H9 (cell line): ENCODE measurements around the gene EHD3. TPM values are rescaled to one million over a fixed set of nuclear protein-coding genes. Genes with fewer than 3 reads are reported as not detected.

Experiments
- DNase-seq: peaks from one replicate; pipeline ENCODE4 v3.0.0-alpha.2; 2017
- H2AFZ ChIP-seq: one replicate; pipeline ENCODE4 v1.6.1; 2013; ENCODE audit warnings: mild to moderate bottlenecking, low read length, control low read depth, moderate library complexity
- H2AK5ac ChIP-seq: 2 replicates; pipeline ENCODE4 v1.6.1; 2013; ENCODE audit warnings: low read length, control low read depth, mixed read lengths; ENCODE audit not compliant: insufficient read length
- H2BK120ac ChIP-seq: one replicate; pipeline ENCODE4 v1.6.1; 2013; ENCODE audit warnings: low read depth, mild to moderate bottlenecking, low read length, control low read depth, inconsistent platforms; ENCODE audit not compliant: poor library complexity, severe bottlenecking
- H2BK12ac ChIP-seq: 2 replicates; pipeline ENCODE4 v1.6.1; 2013; ENCODE audit warnings: low read length, control low read depth, mixed read lengths, low read depth; ENCODE audit not compliant: insufficient read length
- H2BK15ac ChIP-seq: 2 replicates; pipeline ENCODE4 v1.6.1; 2013; ENCODE audit warnings: low read depth, low read length, control low read depth
- H2BK20ac ChIP-seq: one replicate; pipeline ENCODE4 v1.6.1; 2013; ENCODE audit warnings: low read depth, mild to moderate bottlenecking, low read length, control low read depth, inconsistent platforms; ENCODE audit not compliant: poor library complexity, severe bottlenecking
- H2BK5ac ChIP-seq: 2 replicates; pipeline ENCODE4 v1.6.1; 2013; ENCODE audit warnings: low read length, control low read depth, mixed read lengths; ENCODE audit not compliant: insufficient read length
- H3K14ac ChIP-seq: 2 replicates; pipeline ENCODE4 v1.6.1; 2013; ENCODE audit warnings: low read length, control low read depth; ENCODE audit not compliant: insufficient read depth
- H3K18ac ChIP-seq: 2 replicates; pipeline ENCODE4 v1.6.1; 2013; ENCODE audit warnings: low read depth, mild to moderate bottlenecking, mixed read lengths, low read length, control low read depth; ENCODE audit not compliant: insufficient read length
- H3K23ac ChIP-seq: 2 replicates; pipeline ENCODE4 v1.6.1; 2013; ENCODE audit warnings: low read length, control low read depth, mixed read lengths, low read depth; ENCODE audit not compliant: insufficient read length
- H3K23me2 ChIP-seq: 2 replicates; pipeline ENCODE4 v1.6.1; 2013; ENCODE audit warnings: low read depth, mild to moderate bottlenecking, mixed read lengths, low read length, control low read depth; ENCODE audit not compliant: insufficient read length, poor library complexity, severe bottlenecking
- H3K27ac ChIP-seq: 2 replicates; pipeline ENCODE4 v1.5.1; 2013; ENCODE audit warnings: low read length, control low read depth, mixed read lengths, low read depth; ENCODE audit not compliant: insufficient read length
- H3K27me3 ChIP-seq: 2 replicates; pipeline ENCODE4 v1.6.1; 2013; ENCODE audit warnings: low read length, control low read depth, inconsistent platforms; ENCODE audit not compliant: insufficient read depth
- H3K4ac ChIP-seq: 2 replicates; pipeline ENCODE4 v1.6.1; 2013; ENCODE audit warnings: low read depth, mild to moderate bottlenecking, control low read depth, inconsistent platforms, low read length, moderate library complexity
- H3K4me1 ChIP-seq: 2 replicates; pipeline ENCODE4 v1.6.1; 2013; ENCODE audit warnings: low read length, control low read depth, inconsistent platforms; ENCODE audit not compliant: insufficient read depth
- H3K4me2 ChIP-seq: 2 replicates; pipeline ENCODE4 v1.6.1; 2013; ENCODE audit warnings: low read length, control low read depth, mixed read lengths; ENCODE audit not compliant: insufficient read length, insufficient read depth
- H3K56ac ChIP-seq: 2 replicates; pipeline ENCODE4 v1.6.1; 2013; ENCODE audit warnings: low read depth, mild to moderate bottlenecking, mixed read lengths, low read length, control low read depth; ENCODE audit not compliant: insufficient read length
- H3K79me1 ChIP-seq: 2 replicates; pipeline ENCODE4 v1.6.1; 2013; ENCODE audit warnings: low read depth, mild to moderate bottlenecking, moderate library complexity, low read length, control low read depth, inconsistent platforms; ENCODE audit not compliant: insufficient read depth, poor library complexity, severe bottlenecking
- H3K79me2 ChIP-seq: 2 replicates; pipeline ENCODE4 v1.6.1; 2013; ENCODE audit warnings: low read length, control low read depth, inconsistent platforms; ENCODE audit not compliant: insufficient read depth
- H3K9ac ChIP-seq: 2 replicates; pipeline ENCODE4 v1.6.1; 2013; ENCODE audit warnings: low read length, control low read depth, mixed read lengths; ENCODE audit not compliant: insufficient read length; ENCODE audit errors: extremely low read depth
- H3K9me3 ChIP-seq: one replicate; pipeline ENCODE4 v1.6.1; 2013; ENCODE audit warnings: low read depth, low read length, inconsistent platforms; ENCODE audit not compliant: control insufficient read depth
- H3T11ph ChIP-seq: one replicate; pipeline ENCODE4 v1.6.1; 2013; ENCODE audit warnings: mild to moderate bottlenecking, low read length, control low read depth, inconsistent platforms
- H4K20me1 ChIP-seq: one replicate; pipeline ENCODE4 v1.6.1; 2013; ENCODE audit not compliant: control insufficient read depth, insufficient read length, insufficient read depth
- H4K5ac ChIP-seq: 2 replicates; pipeline ENCODE4 v1.6.1; 2013; ENCODE audit warnings: low read depth, mild to moderate bottlenecking, mixed read lengths, low read length, control low read depth; ENCODE audit not compliant: insufficient read length
- H4K8ac ChIP-seq: replicated peaks from 2 replicates; pipeline ENCODE4 v1.6.1; 2013; ENCODE audit warnings: low read length, control low read depth, mixed read lengths, low read depth; ENCODE audit not compliant: insufficient read length
- H4K91ac ChIP-seq: 2 replicates; pipeline ENCODE4 v1.6.1; 2013; ENCODE audit warnings: low read depth, mild to moderate bottlenecking, moderate library complexity, mixed read lengths, low read length, control low read depth; ENCODE audit not compliant: insufficient read length
- H3K27ac Mint-ChIP-seq, 3 experiments: 2 replicates in 2 of 3; 3 replicates in 1 of 3; pipeline ENCODE4 v1.8.0; 2020 to 2021; ENCODE audit warnings: mixed read lengths in 3 of 3, mild to moderate bottlenecking in 1 of 3, moderate library complexity in 1 of 3
- H3K27me3 Mint-ChIP-seq: 2 replicates; pipeline ENCODE4 v1.8.0; 2021; ENCODE audit warnings: low read depth, mild to moderate bottlenecking, moderate library complexity, mixed read lengths
- H3K36me3 Mint-ChIP-seq, 3 experiments: 2 replicates in 2 of 3; 3 replicates in 1 of 3; pipeline ENCODE4 v1.8.0; 2020 to 2021; ENCODE audit warnings: low read depth in 3 of 3, mixed read lengths in 3 of 3; ENCODE audit not compliant: insufficient read depth in 1 of 3
- H3K4me1 Mint-ChIP-seq, 2 experiments: 2 replicates each; pipeline ENCODE4 v1.8.0; 2020; ENCODE audit warnings: mixed read lengths in 2 of 2
- H3K4me3 Mint-ChIP-seq, 2 experiments: 2 replicates in 1 of 2; 3 replicates in 1 of 2; pipeline ENCODE4 v1.8.0; 2020 to 2021; ENCODE audit warnings: mild to moderate bottlenecking in 2 of 2, mixed read lengths in 2 of 2, moderate library complexity in 1 of 2
- H3K9me3 Mint-ChIP-seq, 2 experiments: 2 replicates in 1 of 2; 3 replicates in 1 of 2; pipeline ENCODE4 v1.8.0; 2020; ENCODE audit warnings: mild to moderate bottlenecking in 2 of 2, mixed read lengths in 2 of 2, moderate library complexity in 1 of 2
- CTCF ChIP-seq: fragments of 200-600 bp; sonication (generic); conservative IDR thresholded peaks from 3 replicates; pipeline ENCODE4 v1.8.0; 2021; ENCODE audit warnings: antibody characterized with exemption, mild to moderate bottlenecking
- WGBS: extraction: QIAGEN DNeasy Blood & Tissue Kit; methylation state at CpG from one replicate; pipeline ENCODE4 v1.1.7; 2013; ENCODE audit warnings: missing lambda C conversion rate, low lambda C conversion rate, mixed read lengths; ENCODE audit not compliant: insufficient read length; ENCODE audit errors: extremely low coverage; 5-methylcytosine and 5-hydroxymethylcytosine counted together
- total RNA-seq: library from RNA; stranded (reverse); gene quantifications from 2 replicates; pipeline ENCODE4 v1.2.1, GENCODE V29; 2021

The EHD3 gene
- total RNA-seq, 1 experiment from 2014 or later, result 8.3 TPM

GRCh38 chr2:31188131-31188530 lies 45.8 kb upstream of the EHD3 start:
- H3K79me1 ChIP-seq, result no peaks in the 10 kb centered on the region
- H2BK15ac ChIP-seq, result no peak overlapping the region
- TF ChIP-seq CTCF, result no peak
- H2AFZ ChIP-seq, result no peak overlapping the region
- H3K14ac ChIP-seq, result no peak overlapping the region
- no peak overlapping the region for H4K5ac ChIP-seq
- no peaks in the 10 kb centered on the region for H3K9me3 ChIP-seq
- no CpG with 5 or more reads among the region's 5 CpGs for WGBS
- no peak overlapping the region for H3K23ac ChIP-seq
- H3K27me3 ChIP-seq, result no peaks in the 10 kb centered on the region
- H3K4me3 Mint-ChIP-seq, result no peak overlapping the region
- H3K23me2 ChIP-seq, result no peaks in the 10 kb centered on the region
- no peak for DNase-seq
- H2AK5ac ChIP-seq, result no peak overlapping the region
- no peaks in the 10 kb centered on the region for H4K20me1 ChIP-seq
- no peak overlapping the region for H3K27ac Mint-ChIP-seq
- H4K8ac ChIP-seq, result no peak overlapping the region
- no peak overlapping the region for H3K4me2 ChIP-seq
- no peak overlapping the region for H3K27ac ChIP-seq
- no peak overlapping the region for H3K9ac ChIP-seq
- H2BK20ac ChIP-seq, result no peak overlapping the region
- H3K4me1 ChIP-seq, result no peaks in the 10 kb centered on the region
- H3K27me3 Mint-ChIP-seq, result peaks cover 26% of the 10 kb centered on the region
- H3K18ac ChIP-seq, result no peak overlapping the region
- no peak overlapping the region for H2BK120ac ChIP-seq
- H3K56ac ChIP-seq, result no peak overlapping the region
- H2BK12ac ChIP-seq, result no peak overlapping the region
- no peak overlapping the region for H2BK5ac ChIP-seq
- H3T11ph ChIP-seq, result no peak overlapping the region
- H3K36me3 Mint-ChIP-seq, result no peaks in the 10 kb centered on the region
- no peak overlapping the region for H4K91ac ChIP-seq
- peaks cover 13 to 16% of the 10 kb centered on the region in 2 experiments for H3K4me1 Mint-ChIP-seq
- no peaks in the 10 kb centered on the region for H3K79me2 ChIP-seq
- no peak overlapping the region for H3K4ac ChIP-seq
- H3K9me3 Mint-ChIP-seq, result peaks cover 0 to 3% of the 10 kb centered on the region in 2 experiments; a peak in 1 of 5 replicates
